ENCODE results near the gene LPCAT2. TPM values are rescaled to one million over a fixed set of nuclear protein-coding genes. Genes with fewer than 3 reads are reported as not detected.

LPCAT2 gene
- polyA plus RNA-seq, 3 donors: 28.5 to 49.7 (median 47.1) TPM

DNA sequence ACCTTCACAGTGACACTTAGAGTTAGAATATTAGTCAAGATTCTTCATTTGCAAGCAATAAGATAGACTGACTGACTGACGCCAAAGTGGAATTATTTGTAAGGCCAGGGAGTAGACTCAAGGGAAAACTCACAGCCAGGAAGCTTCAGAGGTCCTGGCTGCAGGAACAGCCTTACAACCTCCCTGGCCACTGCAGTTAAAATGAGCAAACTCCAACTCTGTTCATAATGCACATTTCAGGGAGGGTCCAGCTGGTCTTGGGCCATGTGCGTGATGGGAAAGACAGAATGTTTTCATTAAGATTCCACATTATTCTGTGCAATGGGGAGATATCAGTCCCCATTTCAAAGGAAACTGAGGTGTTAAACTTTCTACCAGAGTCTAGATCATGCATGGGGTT, 67.5 kb downstream of the LPCAT2 start:
- H3K9me3 Mint-ChIP-seq: no peaks in the 10 kb centered on the region
- WGBS (ENCODE audit: insufficient coverage): 100% methylated on average over 1 of the region's 2 CpGs
- no peak for DNase-seq
- peak overlapping the region in 1 of 2 donors; percentile 64 for H3K27ac ChIP-seq (ENCODE audit: low read depth in 1 of 2, low read length in 2 of 2)
- H3K36me3 Mint-ChIP-seq: peaks cover 29 to 35% of the 10 kb centered on the region in 2 donors
- H4K20me1 ChIP-seq (ENCODE audit: insufficient read depth, low read length): peaks cover 7% of the 10 kb centered on the region
- H2AFZ ChIP-seq (ENCODE audit: insufficient read depth, low read depth, low read length, poor library complexity, severe bottlenecking): no peak overlapping the region
- H3K4me1 Mint-ChIP-seq: peaks cover 29% of the 10 kb centered on the region
- peaks cover 32 to 67% of the 10 kb centered on the region in 2 donors for H3K36me3 ChIP-seq (replicated peaks in 1 of 2; ENCODE audit: control insufficient read depth in 1 of 2, insufficient read depth in 2 of 2, low read length in 2 of 2)
- no peaks in the 10 kb centered on the region for H3K9me3 ChIP-seq (replicated peaks in 1 of 2; ENCODE audit: control insufficient read depth in 1 of 2, insufficient read depth in 1 of 2, low read length in 2 of 2)
- no peak overlapping the region for H3K9ac ChIP-seq (ENCODE audit: insufficient read depth, low read length, poor library complexity, severe bottlenecking)
- no peak for TF ChIP-seq CTCF (IDR thresholded peaks at IDR 0.05)
- no peak overlapping the region for H3K27ac Mint-ChIP-seq
- H3K4me3 Mint-ChIP-seq: no peak overlapping the region
- no peak overlapping the region for H3K4me3 ChIP-seq (replicated peaks in 1 of 3; ENCODE audit: low read depth in 2 of 3, low read length in 3 of 3)
- peaks cover 36 to 46% of the 10 kb centered on the region in 2 donors for H3K4me1 ChIP-seq (ENCODE audit: control insufficient read depth in 1 of 2, insufficient read depth in 2 of 2, low read length in 2 of 2)
- H3K27me3 ChIP-seq (ENCODE audit: control insufficient read depth in 2 of 2, insufficient read depth in 2 of 2, low read length in 2 of 2): no peaks in the 10 kb centered on the region
- intact Hi-C loops (cut with micrococcal nuclease): no loop called here
- H3K4me2 ChIP-seq (replicated peaks; ENCODE audit: extremely low read depth, low read length, poor library complexity, severe bottlenecking): no peak overlapping the region
- no peaks in the 10 kb centered on the region for H3K79me2 ChIP-seq (ENCODE audit: insufficient read depth, low read length)
- H3K27me3 Mint-ChIP-seq (ENCODE audit: low read depth in 3 of 3): no peaks in the 10 kb centered on the region

DNA sequence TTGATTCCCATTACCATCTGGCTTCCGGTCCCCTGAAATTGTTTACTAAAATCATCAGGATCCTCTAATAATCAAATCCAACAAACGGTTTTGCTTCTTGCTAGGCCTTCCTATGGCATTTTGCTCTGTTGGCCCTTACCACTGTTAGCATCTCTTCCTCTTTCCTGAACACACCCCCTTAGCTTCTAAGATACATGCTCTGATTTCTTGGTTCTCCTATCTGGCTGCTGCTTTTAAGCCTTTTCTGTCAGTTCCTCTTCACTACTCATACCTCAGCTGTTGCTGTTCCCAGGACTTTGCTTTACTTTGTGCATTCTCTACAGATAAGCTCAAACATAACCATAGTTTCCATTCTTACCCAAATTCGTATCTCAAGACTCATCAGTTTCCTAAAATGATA, 69.0 kb downstream of the LPCAT2 start:
- intact Hi-C loops (cut with micrococcal nuclease): no loop called here
- Mint-ChIP-seq H3K36me3 (peaks cover 30 to 40% of the 10 kb centered on the region in 2 donors), H3K4me3 (no peak overlapping the region), H3K27me3 (ENCODE audit: low read depth in 3 of 3) (no peaks in the 10 kb centered on the region), H3K27ac (no peak overlapping the region), H3K4me1 (peaks cover 26% of the 10 kb centered on the region), H3K9me3 (no peaks in the 10 kb centered on the region)
- peaks cover 7% of the 10 kb centered on the region for H4K20me1 ChIP-seq (ENCODE audit: insufficient read depth, low read length)
- peaks cover 36 to 46% of the 10 kb centered on the region in 2 donors for H3K4me1 ChIP-seq (ENCODE audit: control insufficient read depth in 1 of 2, insufficient read depth in 2 of 2, low read length in 2 of 2)
- H3K4me2 ChIP-seq (replicated peaks; ENCODE audit: extremely low read depth, low read length, poor library complexity, severe bottlenecking): no peak overlapping the region
- no peak for TF ChIP-seq CTCF (IDR thresholded peaks at IDR 0.05)
- DNase-seq: peak; percentile 52 to 56 (median 56)
- no peak overlapping the region for H2AFZ ChIP-seq (ENCODE audit: insufficient read depth, low read depth, low read length, poor library complexity, severe bottlenecking)
- H3K9me3 ChIP-seq (replicated peaks in 1 of 2; ENCODE audit: control insufficient read depth in 1 of 2, insufficient read depth in 1 of 2, low read length in 2 of 2): no peaks in the 10 kb centered on the region
- no peak overlapping the region for H3K4me3 ChIP-seq (replicated peaks in 1 of 3; ENCODE audit: low read depth in 2 of 3, low read length in 3 of 3)
- H3K9ac ChIP-seq (ENCODE audit: insufficient read depth, low read length, poor library complexity, severe bottlenecking): no peak overlapping the region
- H3K27ac ChIP-seq (ENCODE audit: low read depth in 1 of 2, low read length in 2 of 2): peak overlapping the region in 1 of 2 donors; percentile 64
- H3K27me3 ChIP-seq (ENCODE audit: control insufficient read depth in 2 of 2, insufficient read depth in 2 of 2, low read length in 2 of 2): no peaks in the 10 kb centered on the region
- peaks cover 44 to 73% of the 10 kb centered on the region in 2 donors for H3K36me3 ChIP-seq (replicated peaks in 1 of 2; ENCODE audit: control insufficient read depth in 1 of 2, insufficient read depth in 2 of 2, low read length in 2 of 2)
- H3K79me2 ChIP-seq (ENCODE audit: insufficient read depth, low read length): no peaks in the 10 kb centered on the region
- 62% methylated on average over 3 of the region's 3 CpGs for WGBS (ENCODE audit: insufficient coverage)
